HG03025 (cell line): Measurements from ENCODE around the gene SPRED2.
"Not testable (repeated sequence)": the region's sequence is repeated elsewhere in the genome, so short reads cannot be mapped to it uniquely, and the experiment has no call there.

Experiments used
- ATAC-seq: cut with Tn5 transposase; IDR thresholded peaks from one replicate; pipeline ENCODE4 v1.9.1; 2021; ENCODE audit warnings: mild to moderate bottlenecking, moderate library complexity; ENCODE audit not compliant: unreplicated experiment, low FRiP score

SPRED2 gene

DNA sequence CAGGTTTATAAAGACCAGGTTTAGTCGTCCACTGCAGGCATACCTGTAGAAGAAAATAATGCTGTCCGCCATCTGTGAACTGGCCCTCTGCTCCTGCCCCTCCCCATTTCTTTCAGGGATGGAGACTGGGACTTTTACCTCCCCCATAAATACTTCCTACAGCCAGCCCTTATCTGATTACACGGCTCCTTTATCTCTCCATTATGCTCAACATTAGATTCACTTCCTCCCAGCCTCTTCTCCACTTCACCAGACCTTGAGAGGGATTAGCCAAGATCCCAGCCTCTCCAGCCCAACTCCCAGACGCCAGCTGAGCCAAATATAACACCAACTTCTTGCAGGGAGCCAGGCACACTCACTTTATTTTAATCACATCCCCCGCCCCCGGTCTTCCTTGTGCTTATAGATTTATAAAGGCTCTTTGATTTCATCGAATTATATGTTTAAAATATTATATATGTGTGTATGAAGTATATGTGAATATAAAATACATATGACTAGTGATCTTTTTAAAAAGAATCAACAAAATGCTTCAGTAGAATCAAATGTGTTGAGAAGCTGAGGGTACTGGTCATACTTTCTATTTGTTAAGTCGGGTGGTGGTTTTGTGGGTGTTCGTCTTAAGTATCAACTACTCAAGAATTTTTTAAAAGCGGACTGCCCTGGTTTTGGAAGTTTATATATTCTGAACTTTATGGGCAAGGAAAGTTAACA is 81.0 kb downstream of the SPRED2 start:
- ATAC-seq, result no peak

GRCh38 chr2:65350651-65351056 is 81.7 kb downstream of the SPRED2 start:
- ATAC-seq, result no peak

DNA sequence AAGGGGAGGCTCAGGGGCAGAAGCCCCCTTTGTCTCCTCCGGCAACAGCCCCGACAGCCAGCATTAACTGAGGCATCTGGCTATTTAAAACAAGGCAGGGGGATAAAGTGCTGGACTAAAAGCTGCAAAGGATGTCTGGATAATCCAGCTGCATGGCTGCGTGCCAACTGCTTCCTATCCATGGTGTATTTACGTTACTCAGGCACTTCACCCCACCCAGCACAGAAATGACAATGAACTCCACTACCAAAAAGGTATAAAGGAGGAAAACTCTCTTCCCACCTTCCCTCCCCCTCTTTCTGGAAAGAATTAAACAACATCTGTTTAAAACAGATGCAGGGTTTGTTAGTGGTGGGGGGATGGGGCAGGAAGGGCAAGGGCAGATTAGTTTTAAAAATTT is 82.5 kb downstream of the SPRED2 start:
- no peak for ATAC-seq

DNA sequence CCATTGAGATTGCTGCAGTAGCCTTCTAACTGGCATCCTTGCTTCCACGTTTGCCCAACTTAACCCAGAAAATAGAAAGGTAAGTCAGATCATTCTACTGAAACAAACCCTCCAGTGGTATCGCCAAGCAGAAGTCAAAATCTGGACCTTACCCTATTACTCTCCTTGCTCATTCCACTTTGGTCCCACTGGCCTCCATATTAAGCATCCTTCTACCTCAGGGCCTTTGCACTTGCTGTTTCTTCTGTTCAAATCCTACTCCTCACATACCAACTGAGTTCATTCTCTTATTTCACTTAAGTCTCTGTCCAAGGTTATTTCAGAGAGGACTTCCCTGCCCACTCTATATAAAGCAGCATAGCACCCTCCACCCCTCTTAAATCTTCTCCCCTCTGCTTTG is 84.5 kb downstream of the SPRED2 start:
- no peak for ATAC-seq

- ATAC-seq, result no peak
These were observed 86.8 kb downstream of the SPRED2 start for GRCh38 chr2:65345631-65346030.

DNA sequence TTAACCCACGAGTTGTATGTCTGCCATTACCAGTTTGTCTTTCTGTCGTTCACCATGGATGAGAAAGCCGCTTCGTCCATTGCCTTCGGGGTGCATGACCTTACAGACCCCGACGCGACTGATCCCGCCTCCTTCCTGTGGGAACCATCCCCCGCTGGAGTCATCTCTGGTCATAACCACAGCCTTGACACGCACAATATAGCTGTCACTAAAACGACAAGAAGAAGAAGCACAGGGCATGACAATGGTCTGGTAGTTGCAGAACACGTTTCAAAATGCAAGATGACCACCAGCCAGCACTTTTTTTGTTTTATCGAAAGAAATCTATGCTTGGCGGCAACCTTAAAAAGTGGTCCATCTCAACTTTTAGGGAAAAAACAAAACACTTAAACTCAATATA is 87.7 kb downstream of the SPRED2 start:
- no peak for ATAC-seq

- ATAC-seq, result no peak
These were observed 88.2 kb downstream of the SPRED2 start for GRCh38 chr2:65344182-65344581.

GRCh38 chr2:65343386-65343785 is 89.0 kb downstream of the SPRED2 start:
- no peak for ATAC-seq

DNA sequence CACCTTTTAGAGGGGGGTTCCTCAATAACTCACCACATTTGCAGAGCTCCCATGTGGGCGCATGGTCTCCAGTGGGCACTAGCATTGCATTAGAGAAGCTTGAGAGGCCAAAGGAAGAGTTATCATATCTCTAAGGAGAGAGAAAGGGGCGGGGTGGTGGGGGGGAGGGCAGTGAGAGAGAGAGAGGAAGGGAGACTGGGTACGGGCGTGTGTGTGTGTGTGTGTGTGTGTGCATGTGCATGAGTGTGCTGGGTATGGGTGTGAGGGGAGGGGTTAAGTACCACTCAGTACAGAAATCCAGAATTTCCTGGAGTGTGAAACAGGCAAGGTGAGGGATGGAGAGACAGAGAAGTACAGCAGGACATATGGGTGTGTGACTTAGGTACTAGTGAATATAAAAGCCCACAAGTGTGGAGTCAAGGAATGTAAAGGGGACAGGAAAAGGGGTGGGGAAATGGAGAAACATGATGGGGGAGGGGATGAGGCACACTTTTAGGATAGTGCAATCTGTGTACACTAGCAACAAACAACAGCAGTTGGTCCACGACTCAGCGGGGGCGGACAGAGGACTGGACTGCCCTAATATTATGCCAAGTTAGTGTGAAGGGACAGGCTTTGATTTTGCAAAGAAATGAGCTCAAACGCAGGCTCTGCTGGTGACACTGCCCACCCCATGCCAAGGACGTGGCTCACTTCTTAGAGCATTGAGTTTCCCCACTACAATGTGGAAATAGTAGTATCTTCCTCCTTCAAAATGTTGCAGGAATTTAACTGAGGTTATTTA is 91.3 kb downstream of the SPRED2 start:
- no peak for ATAC-seq

DNA sequence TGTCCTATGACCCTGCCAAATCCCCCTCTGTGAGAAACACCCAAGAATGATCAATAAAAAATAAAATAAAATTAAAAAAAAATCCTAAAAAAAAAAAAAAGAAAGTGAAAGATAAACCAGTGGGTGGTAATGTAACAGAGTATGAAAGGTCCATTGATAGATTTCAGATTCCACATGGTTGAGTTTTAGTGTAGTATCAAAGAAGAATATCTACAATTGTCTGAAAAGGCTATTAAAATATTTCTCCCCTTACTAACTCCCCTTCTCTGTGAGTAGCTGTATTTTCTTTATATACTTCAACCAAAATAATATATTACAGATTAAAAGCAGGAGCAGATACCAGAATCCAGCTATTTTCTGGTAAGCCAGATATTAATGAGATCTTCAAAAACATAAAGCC is 92.8 kb downstream of the SPRED2 start:
- no peak for ATAC-seq

DNA sequence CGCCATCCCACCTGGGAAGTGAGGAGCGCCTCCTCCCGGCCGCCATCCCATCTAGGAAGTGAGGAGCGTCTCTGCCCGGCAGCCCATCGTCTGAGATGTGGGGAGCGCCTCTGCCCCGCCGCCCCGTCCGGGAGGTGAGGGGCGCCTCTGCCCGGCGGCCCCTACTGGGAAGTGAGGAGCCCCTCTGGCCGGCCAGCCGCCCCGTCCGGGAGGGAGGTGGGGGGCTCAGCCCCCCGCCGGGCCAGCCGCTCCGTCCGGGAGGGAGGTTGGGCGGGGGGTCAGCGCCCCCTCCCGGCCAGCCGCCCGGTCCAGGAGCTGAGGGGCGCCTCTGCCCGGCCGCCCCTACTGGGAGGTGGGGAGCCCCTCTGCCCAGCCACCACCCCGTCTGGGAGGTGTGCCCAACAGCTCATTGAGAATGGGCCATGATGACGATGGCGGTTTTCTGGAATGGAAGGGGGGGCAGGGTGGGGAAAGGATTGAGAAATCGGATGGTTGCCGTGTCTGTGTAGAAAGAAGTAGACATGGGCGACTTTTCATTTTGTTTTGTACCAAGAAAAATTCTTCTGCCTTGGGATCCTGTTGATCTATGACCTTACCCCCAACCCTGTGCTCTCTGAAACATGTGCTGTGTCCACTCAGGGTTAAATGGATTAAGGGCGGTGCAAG is 93.4 kb downstream of the SPRED2 start:
- not testable (repeated sequence) for ATAC-seq

DNA sequence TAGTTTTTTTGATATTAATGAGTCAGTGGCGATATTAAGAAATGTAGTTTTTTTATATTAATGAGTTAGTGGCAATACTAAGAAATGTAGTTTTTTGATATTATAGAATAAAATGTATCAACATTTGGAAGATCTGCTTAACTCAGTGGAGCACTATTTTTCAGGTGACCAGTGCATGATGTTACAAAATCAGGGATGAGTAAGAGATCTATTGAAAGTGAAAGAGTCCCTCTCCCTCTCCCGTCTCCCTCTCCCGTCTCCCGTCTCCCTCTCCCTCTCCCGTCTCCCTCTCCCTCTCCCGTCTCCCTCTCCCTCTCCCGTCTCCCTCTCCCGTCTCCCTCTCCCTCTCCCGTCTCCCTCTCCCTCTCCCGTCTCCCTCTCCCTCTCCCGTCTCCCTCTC is 94.5 kb downstream of the SPRED2 start:
- ATAC-seq, result not testable (repeated sequence)

DNA sequence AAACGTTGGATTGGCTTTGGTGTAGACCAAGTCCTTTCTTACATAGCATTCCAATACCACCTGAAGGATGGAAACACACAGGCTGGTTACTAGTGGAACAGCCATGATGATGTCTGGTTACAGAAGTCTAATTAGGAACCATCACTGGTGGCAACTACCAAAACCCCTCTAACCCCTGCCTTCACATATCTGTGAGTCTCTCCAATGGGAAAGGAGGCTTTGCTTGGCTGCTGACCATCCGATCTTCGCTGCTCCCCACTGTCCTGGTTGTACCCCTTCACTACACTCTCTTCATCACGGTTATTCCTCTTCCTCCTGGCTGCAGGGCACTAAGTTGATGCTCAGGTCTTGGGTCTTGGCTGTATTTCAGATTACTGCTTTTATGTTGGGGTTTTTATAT is 97.7 kb downstream of the SPRED2 start:
- ATAC-seq, result no peak

DNA sequence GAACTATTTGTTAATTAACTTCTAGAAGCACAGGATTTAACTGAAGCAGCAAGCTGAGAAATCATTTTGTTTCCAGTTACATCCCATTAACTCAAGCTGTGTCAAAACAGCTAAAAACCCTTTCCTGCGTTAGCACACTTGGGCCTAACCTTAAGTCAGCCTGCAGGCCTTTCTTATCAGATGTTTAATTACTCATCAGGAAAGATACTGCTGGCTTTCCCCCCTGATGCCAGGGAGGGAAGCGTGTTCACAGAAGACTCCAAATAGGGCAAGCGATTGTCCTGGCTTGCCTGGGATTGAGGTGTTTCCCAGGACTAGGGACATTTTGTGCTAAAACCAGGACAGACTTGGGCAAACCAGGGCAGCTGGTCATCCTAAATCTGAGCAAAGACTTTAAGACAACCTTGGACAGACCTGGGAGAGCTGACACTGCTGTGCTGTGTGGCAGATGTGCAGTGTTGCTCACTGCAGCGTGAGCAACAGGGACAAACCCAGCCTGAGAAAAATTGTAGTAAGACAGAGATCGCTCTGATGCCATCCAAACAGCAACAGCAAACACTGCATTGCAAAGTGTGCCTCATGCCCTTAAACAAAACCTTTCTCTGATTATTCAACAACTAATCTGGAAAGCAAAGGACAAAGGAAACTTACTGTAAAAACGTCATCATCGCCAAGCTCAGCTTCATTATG is 100.9 kb downstream of the SPRED2 start:
- no peak for ATAC-seq

DNA sequence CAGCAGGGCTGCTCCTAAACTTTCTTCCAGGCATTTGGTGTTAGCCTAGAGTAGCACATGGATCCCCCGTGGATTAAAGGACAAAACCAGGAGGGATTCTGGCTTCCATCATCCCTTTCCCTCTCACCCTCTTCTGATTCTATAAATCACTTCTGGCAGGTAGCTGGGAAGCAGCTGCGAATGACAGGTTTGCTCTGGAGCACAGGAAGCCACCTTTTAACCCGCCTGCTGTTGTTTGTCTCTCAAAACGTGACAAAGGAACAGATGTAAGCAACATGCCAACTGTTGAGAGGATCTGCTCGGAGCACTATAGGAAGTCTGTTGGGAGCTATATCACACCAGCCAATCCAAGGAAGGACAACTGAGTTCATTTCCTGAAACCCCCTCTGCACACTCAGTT is 102.9 kb downstream of the SPRED2 start:
- ATAC-seq, result no peak

DNA sequence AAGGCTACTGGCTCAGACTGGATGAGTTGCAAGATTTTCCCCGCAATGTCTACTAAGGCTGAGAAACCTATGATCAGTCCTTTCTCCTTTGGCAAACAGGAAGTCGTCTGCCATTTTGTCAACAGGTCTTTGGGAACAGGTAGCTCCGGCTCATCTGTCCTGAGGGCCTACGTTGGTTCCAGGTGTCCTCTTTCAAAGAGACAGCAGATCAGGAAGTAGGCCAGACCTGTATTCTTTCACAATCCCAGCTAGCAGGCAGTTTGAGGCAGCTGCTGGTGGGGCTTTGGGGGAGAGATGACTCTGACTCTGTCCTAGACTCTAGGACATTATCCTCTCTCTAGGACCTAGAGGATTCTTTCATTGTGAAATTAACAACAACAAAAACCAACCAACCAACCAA is 106.1 kb downstream of the SPRED2 start:
- ATAC-seq, result no peak

GRCh38 chr2:65325066-65325465 is 107.3 kb downstream of the SPRED2 start:
- no peak for ATAC-seq

GRCh38 chr2:65320946-65321345 is 111.5 kb downstream of the SPRED2 start:
- ATAC-seq, result no peak

DNA sequence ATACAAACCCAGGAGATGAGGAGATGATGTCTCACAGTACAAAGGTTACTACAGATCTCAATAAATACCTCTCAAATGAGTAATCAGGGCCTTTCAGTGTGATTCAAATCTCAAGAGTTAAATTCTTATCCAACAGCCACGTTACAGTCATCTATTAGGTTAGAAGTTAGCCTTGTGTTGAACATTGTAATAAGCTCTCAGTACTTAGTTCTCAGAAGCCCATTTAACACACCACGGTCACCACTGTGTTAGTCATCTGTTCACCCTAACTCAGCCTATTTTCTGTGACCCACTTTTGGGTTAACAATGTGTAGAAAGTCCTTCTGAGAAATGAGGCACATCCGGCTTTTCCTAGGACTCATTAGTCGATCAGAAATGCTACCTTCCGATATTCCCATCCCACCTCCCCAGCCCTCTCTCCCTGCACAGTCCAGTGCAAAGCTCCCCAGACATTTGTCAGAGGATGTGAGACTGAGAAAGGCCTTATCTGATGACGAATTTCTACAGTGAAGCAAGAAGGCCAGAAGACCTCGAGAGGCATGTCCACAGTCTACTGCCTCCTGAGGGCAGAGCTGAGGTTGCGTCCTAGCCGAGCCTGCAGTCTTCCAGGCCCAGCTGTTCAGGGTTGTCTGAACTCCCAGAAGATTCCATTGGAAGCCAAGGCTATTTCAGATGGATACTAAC is 112.2 kb downstream of the SPRED2 start:
- ATAC-seq, result peak; percentile 46

DNA sequence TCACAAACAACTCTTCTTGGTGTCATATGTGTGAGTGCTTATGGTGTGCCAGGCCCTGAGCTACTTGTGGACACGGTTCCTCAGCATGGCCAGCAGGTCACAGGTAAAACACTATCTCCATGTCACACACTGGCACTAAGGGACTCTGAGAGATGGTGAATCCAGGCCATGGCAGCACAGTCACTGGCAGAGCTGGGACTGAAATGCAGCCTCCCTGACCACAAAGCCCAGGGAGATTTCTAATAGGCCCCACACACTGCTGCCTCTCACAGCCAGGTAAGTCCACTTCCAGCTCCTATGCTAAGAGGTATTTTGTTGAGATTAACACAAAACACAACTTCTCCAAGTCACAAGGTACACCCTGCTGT is 112.7 kb downstream of the SPRED2 start:
- ATAC-seq, result no peak
